GM23248 (cell line): ENCODE results near the gene PCDHA1. TPM values are rescaled to one million over a fixed set of nuclear protein-coding genes. Genes with fewer than 3 reads are reported as not detected.

Experiments
- DNase-seq: peaks from one replicate; pipeline ENCODE4 v3.0.0-alpha.2; 2015
- H2AFZ ChIP-seq: fragments of 200-600 bp; sonication (generic); 2 replicates; pipeline ENCODE4 v1.6.1; 2016; ENCODE audit warnings: antibody characterized with exemption
- H3F3A ChIP-seq: fragments of 200-600 bp; sonication (generic); 2 replicates; pipeline ENCODE4 v1.6.1; 2016; ENCODE audit warnings: mild to moderate bottlenecking, antibody characterized with exemption, mixed run types; ENCODE audit not compliant: insufficient read depth
- H3K27ac ChIP-seq: fragments of 200-600 bp; sonication (generic); 2 replicates; pipeline ENCODE4 v1.5.1; 2016; ENCODE audit warnings: mild to moderate bottlenecking
- H3K27me3 ChIP-seq: fragments of 200-600 bp; sonication (generic); replicated peaks from 2 replicates; pipeline ENCODE4 v1.6.1; 2016; ENCODE audit warnings: mild to moderate bottlenecking; ENCODE audit not compliant: insufficient read depth
- H3K36me3 ChIP-seq: fragments of 200-600 bp; sonication (generic); 2 replicates; pipeline ENCODE4 v1.6.1; 2016; ENCODE audit warnings: low read depth, mild to moderate bottlenecking
- H3K4me1 ChIP-seq: fragments of 200-600 bp; sonication (generic); 2 replicates; pipeline ENCODE4 v1.6.1; 2016; ENCODE audit warnings: mild to moderate bottlenecking; ENCODE audit not compliant: insufficient read depth
- H3K4me2 ChIP-seq: fragments of 200-600 bp; sonication (generic); one replicate; pipeline ENCODE4 v1.6.1; 2016; ENCODE audit warnings: mild to moderate bottlenecking; ENCODE audit not compliant: unreplicated experiment
- H3K4me3 ChIP-seq: fragments of 200-600 bp; sonication (generic); 2 replicates; pipeline ENCODE4 v1.5.1; 2016; ENCODE audit warnings: mild to moderate bottlenecking
- H3K79me2 ChIP-seq: fragments of 200-600 bp; sonication (generic); 2 replicates; pipeline ENCODE4 v1.6.1; 2016; ENCODE audit warnings: mild to moderate bottlenecking; ENCODE audit not compliant: insufficient read depth
- H3K9ac ChIP-seq: fragments of 200-600 bp; sonication (generic); 2 replicates; pipeline ENCODE4 v1.6.1; 2016; ENCODE audit warnings: mild to moderate bottlenecking
- H3K9me2 ChIP-seq: fragments of 200-600 bp; sonication (generic); 2 replicates; pipeline ENCODE4 v1.6.1; 2016; ENCODE audit warnings: mixed run types, mild to moderate bottlenecking, moderate library complexity; ENCODE audit not compliant: insufficient read depth
- H3K9me3 ChIP-seq: fragments of 200-600 bp; sonication (generic); one replicate; pipeline ENCODE4 v1.6.1; 2017; ENCODE audit warnings: low read depth
- H4K20me1 ChIP-seq: fragments of 200-600 bp; sonication (generic); 2 replicates; pipeline ENCODE4 v1.6.0; 2016; ENCODE audit not compliant: insufficient read depth
- EZH2 ChIP-seq: fragments of 200-600 bp; sonication (generic); IDR thresholded peaks from 2 replicates; pipeline ENCODE4 v1.6.1; 2018; ENCODE audit warnings: antibody characterized with exemption, mild to moderate bottlenecking; ENCODE audit not compliant: insufficient read depth, poor library complexity, severe bottlenecking
- EZH2phosphoT487 ChIP-seq: fragments of 200-600 bp; sonication (generic); IDR thresholded peaks from 2 replicates; pipeline ENCODE4 v1.6.1; 2018; ENCODE audit warnings: antibody characterized with exemption, moderate library complexity, mild to moderate bottlenecking, low read depth; ENCODE audit not compliant: insufficient read depth
- WGBS, 2 experiments: methylation state at CpG; one replicate each; pipeline ENCODE4 v1.1.6; 2015 to 2017; ENCODE audit warnings: low lambda C conversion rate in 2 of 2, low coverage in 1 of 2; ENCODE audit errors: missing lambda C conversion rate in 2 of 2; 5-methylcytosine and 5-hydroxymethylcytosine counted together
- in situ Hi-C: fragments of 300-500 bp; cut with MboI; formaldehyde crosslinking; loops from 2 replicates; pipeline ENCODE4 v1.15.0; 2020
- polyA plus RNA-seq: library from polyadenylated mRNA; unstranded; fragments of >200 nt; fragmentation: Nextera tagmentation; extraction: Ambion mirVana; gene quantifications from 2 replicates; pipeline ENCODE4 v1.2.1, GENCODE V29; 2016
- total RNA-seq: library from RNA; depleted of rRNA; stranded (reverse); fragments of >200 nt; shearing (Covaris generic); gene quantifications from 2 replicates; pipeline ENCODE4 v1.2.3, GENCODE V29; 2014

Gene PCDHA1
- total and polyA plus RNA-seq, 2 experiments from 2014 or later = not detected

GRCh38 chr5:141010047-141010793 is 224.3 kb downstream of the PCDHA1 start:
- Histone ChIP-seq H2AFZ (no peak overlapping the region), H3K9ac (no peak overlapping the region), H3K9me2 (no peaks in the 10 kb centered on the region), H3F3A (no peaks in the 10 kb centered on the region), H3K36me3 (no peaks in the 10 kb centered on the region), H3K4me1 (no peaks in the 10 kb centered on the region), H3K9me3 (no peaks in the 10 kb centered on the region), H3K27me3 (no peaks in the 10 kb centered on the region), H3K4me2 (no peak overlapping the region), H3K27ac (no peak overlapping the region), H3K79me2 (no peaks in the 10 kb centered on the region), H3K4me3 (no peak overlapping the region), H4K20me1 (no peaks in the 10 kb centered on the region)
- in situ Hi-C loops = no loop called here
- WGBS, 2 experiments = 32 to 34% methylated on average over 12 of the region's 12 CpGs
- TF ChIP-seq EZH2 (no peak), EZH2phosphoT487 (no peak)
- no peak for DNase-seq

- Histone ChIP-seq H3K4me1 (no peaks in the 10 kb centered on the region), H3K9me3 (no peaks in the 10 kb centered on the region), H2AFZ (no peak overlapping the region), H3K4me3 (no peak overlapping the region), H3K9me2 (no peaks in the 10 kb centered on the region), H3K4me2 (no peak overlapping the region), H3F3A (no peaks in the 10 kb centered on the region), H3K9ac (no peak overlapping the region), H3K27me3 (no peaks in the 10 kb centered on the region), H4K20me1 (no peaks in the 10 kb centered on the region), H3K27ac (no peak overlapping the region), H3K36me3 (no peaks in the 10 kb centered on the region), H3K79me2 (no peaks in the 10 kb centered on the region)
- DNase-seq = no peak
- in situ Hi-C loops = no loop called here
- TF ChIP-seq EZH2 (no peak), EZH2phosphoT487 (no peak)
These were observed 232.0 kb downstream of the PCDHA1 start for GRCh38 chr5:141017943-141018342.

GRCh38 chr5:141022384-141022783 is 236.4 kb downstream of the PCDHA1 start:
- H3K9ac ChIP-seq = no peak overlapping the region
- H3K4me1 ChIP-seq = no peaks in the 10 kb centered on the region
- no peaks in the 10 kb centered on the region for H3F3A ChIP-seq
- no peaks in the 10 kb centered on the region for H4K20me1 ChIP-seq
- no peak overlapping the region for H2AFZ ChIP-seq
- DNase-seq = no peak
- H3K79me2 ChIP-seq = no peaks in the 10 kb centered on the region
- no peaks in the 10 kb centered on the region for H3K27me3 ChIP-seq
- no peak overlapping the region for H3K27ac ChIP-seq
- in situ Hi-C loops = no loop called here
- no peak overlapping the region for H3K4me3 ChIP-seq
- TF ChIP-seq EZH2 = no peak
- no peaks in the 10 kb centered on the region for H3K36me3 ChIP-seq
- H3K9me2 ChIP-seq = no peaks in the 10 kb centered on the region
- H3K9me3 ChIP-seq = no peaks in the 10 kb centered on the region
- H3K4me2 ChIP-seq = no peak overlapping the region
- 60 to 61% methylated on average over 1 of the region's 1 CpG for WGBS, 2 experiments

GRCh38 chr5:141031006-141031405 is 245.1 kb downstream of the PCDHA1 start:
- Histone ChIP-seq H3K4me1 (no peaks in the 10 kb centered on the region), H3K27ac (no peak overlapping the region), H3K4me3 (no peak overlapping the region), H3K36me3 (no peaks in the 10 kb centered on the region), H3K9me3 (no peaks in the 10 kb centered on the region), H4K20me1 (no peaks in the 10 kb centered on the region), H2AFZ (no peak overlapping the region), H3F3A (no peaks in the 10 kb centered on the region), H3K4me2 (no peak overlapping the region), H3K9ac (no peak overlapping the region), H3K27me3 (no peaks in the 10 kb centered on the region), H3K79me2 (no peaks in the 10 kb centered on the region), H3K9me2 (no peaks in the 10 kb centered on the region)
- in situ Hi-C loops = no loop called here
- TF ChIP-seq EZH2phosphoT487 (no peak), EZH2 (no peak)
- DNase-seq = no peak
- WGBS, 2 experiments = 69 to 75% methylated on average over 15 of the region's 15 CpGs

DNA sequence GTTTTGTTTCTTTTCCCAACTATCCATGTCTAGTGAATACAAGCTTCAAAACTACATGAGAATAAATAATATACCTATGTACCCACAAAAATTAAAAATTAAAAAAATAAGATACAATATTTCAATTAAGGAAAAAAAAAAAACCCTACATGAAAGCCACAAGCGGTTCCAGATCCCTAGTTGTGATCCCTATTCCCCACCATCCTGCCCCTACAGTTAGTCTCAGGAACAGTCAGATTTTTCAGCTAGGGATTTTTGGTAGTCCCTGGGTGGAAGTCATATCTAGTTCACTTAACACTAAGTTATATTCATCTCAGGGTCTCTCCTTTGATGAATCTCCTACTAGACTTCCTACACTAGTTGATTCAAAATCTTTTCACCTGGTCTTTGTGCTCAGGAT is 246.7 kb downstream of the PCDHA1 start:
- no peaks in the 10 kb centered on the region for H3F3A ChIP-seq
- H3K4me3 ChIP-seq = no peak overlapping the region
- H3K79me2 ChIP-seq = no peaks in the 10 kb centered on the region
- H3K9me3 ChIP-seq = no peaks in the 10 kb centered on the region
- DNase-seq = no peak
- H2AFZ ChIP-seq = no peak overlapping the region
- H4K20me1 ChIP-seq = no peaks in the 10 kb centered on the region
- H3K27me3 ChIP-seq = no peaks in the 10 kb centered on the region
- no peak overlapping the region for H3K9ac ChIP-seq
- no peak overlapping the region for H3K27ac ChIP-seq
- H3K36me3 ChIP-seq = no peaks in the 10 kb centered on the region
- no peaks in the 10 kb centered on the region for H3K4me1 ChIP-seq
- in situ Hi-C loops = no loop called here
- WGBS, 2 experiments = 8 to 14% methylated on average over 1 of the region's 1 CpG
- TF ChIP-seq EZH2phosphoT487 (no peak), EZH2 (no peak)
- H3K9me2 ChIP-seq = no peaks in the 10 kb centered on the region
- no peak overlapping the region for H3K4me2 ChIP-seq
